ENCODE measurements around the gene HAUS6.
"Not testable (repeated sequence)": the region's sequence is repeated elsewhere in the genome, so short reads cannot be mapped to it uniquely, and the experiment has no call there.

HAUS6 gene

DNA sequence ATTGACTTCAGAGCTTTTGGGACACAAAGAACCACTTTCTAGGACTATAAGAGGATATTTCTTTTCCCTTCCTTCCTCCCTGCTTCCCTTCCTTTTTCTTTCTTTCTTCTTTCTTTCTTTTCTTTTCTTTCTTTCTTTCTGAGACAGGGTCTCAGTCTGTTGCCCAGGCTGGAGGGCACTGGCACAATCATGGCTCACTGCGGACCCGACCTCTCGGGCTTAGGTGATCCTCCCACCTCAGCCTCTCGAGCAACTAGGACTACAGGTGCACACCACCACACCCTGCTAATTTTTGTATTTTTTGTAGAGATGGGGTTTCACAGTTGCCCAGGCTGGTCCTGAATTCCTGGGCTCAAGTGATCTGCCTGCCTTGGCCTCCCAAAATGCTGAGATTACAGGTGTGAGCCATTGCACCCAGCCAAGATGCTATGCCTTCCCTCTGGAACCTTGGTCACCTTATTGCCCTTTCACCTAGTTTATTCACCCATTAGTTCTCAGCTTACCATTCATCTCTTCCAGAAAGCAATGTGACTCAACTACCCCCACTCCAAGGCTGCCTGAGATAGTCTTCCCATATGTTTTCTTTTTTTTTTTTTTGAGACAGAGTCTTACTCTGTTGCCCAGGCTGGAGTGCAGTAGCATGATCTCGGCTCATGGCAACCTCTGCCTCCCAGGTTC is 14.5 kb upstream of the HAUS6 start:
- Histone ChIP-seq H3K9me3 (ENCODE audit: control insufficient read depth, low read length) (no peaks in the 10 kb centered on the region), H3K4me1 (ENCODE audit: control insufficient read depth, insufficient read depth, low read length) (no peaks in the 10 kb centered on the region), H3K36me3 (ENCODE audit: control insufficient read depth, insufficient read depth, low read length) (peaks cover 51% of the 10 kb centered on the region), H3K27ac (ENCODE audit: insufficient read depth, low read depth, low read length, poor library complexity, severe bottlenecking) (no peak overlapping the region), H3K4me3 (ENCODE audit: insufficient read depth, low read depth, low read length) (no peak overlapping the region), H3K27me3 (ENCODE audit: control insufficient read depth, insufficient read depth, low read length, poor library complexity, severe bottlenecking) (no peaks in the 10 kb centered on the region)
- 88 to 91% methylated on average over 5 of the region's 5 CpGs for WGBS, 2 experiments

DNA sequence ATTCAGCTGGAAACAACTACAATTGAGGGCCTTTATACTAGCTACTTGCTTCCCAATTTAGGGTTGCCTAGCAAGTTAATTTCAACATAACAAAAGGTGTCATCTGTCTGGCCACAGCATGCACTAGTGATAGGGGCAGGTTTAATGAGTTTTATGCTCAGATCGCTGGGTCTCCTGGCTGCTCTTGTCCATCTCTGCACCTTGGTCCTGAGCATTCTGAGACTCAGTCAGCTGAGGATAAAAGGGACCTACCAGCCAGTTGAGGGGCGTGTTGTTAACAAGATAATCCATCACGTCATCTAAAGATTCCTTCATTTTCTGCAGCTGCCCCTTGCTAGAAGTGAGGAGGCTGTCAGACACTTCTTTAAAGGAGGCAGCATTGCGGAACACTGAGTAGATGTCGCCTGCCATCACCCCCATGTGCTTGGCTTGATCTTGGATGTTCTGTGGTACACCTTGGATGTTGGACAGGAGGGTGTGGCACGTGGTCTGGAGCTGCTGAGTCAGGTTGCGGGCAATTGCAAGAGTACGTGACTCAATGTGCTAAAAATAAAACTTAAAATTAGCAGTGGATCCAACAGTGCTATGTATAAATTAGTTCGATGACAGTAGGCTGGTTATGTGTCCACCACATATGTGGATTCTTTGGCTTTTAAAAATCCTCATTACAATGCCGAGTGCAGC is 13.5 kb upstream of the HAUS6 start:
- peaks cover 51% of the 10 kb centered on the region for H3K36me3 ChIP-seq (ENCODE audit: control insufficient read depth, insufficient read depth, low read length)
- H3K27me3 ChIP-seq (ENCODE audit: control insufficient read depth, insufficient read depth, low read length, poor library complexity, severe bottlenecking), result no peaks in the 10 kb centered on the region
- H3K27ac ChIP-seq (ENCODE audit: insufficient read depth, low read depth, low read length, poor library complexity, severe bottlenecking), result no peak overlapping the region
- H3K9me3 ChIP-seq (ENCODE audit: control insufficient read depth, low read length), result no peaks in the 10 kb centered on the region
- H3K4me3 ChIP-seq (ENCODE audit: insufficient read depth, low read depth, low read length), result no peak overlapping the region
- 94% methylated on average over 9 of the region's 10 CpGs for WGBS, 2 experiments
- H3K4me1 ChIP-seq (ENCODE audit: control insufficient read depth, insufficient read depth, low read length), result no peaks in the 10 kb centered on the region

DNA sequence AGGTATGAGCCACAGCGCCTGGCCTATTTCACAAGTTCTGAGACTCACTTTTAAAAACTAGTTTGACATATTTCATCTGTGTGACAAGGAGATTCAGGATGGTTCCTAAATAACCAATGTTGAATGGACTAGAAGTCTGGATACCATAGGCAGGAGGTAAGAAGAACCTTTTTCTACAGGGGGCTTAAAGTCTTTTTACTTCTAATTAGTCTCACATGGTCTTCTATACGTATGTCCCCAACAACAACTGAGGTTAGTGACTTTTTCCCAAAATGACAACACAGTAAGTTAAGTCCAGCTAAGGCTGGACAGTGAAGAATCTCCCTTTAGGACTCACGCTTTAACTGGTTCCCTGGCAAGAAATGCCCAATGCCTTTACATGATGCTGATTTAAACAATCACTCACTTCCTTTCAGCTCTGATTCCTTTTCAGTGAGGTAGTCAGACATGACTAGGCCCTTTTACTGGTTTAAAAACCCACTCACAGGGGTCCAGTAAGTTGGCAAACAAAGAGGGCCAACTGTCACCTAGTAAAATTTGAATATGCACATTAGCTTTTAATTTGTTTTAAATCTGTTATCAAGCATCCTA is 12.1 kb upstream of the HAUS6 start:
- 88 to 96% methylated on average over 3 of the region's 3 CpGs for WGBS, 2 experiments
- peaks cover 36% of the 10 kb centered on the region for H3K36me3 ChIP-seq (ENCODE audit: control insufficient read depth, insufficient read depth, low read length)

DNA sequence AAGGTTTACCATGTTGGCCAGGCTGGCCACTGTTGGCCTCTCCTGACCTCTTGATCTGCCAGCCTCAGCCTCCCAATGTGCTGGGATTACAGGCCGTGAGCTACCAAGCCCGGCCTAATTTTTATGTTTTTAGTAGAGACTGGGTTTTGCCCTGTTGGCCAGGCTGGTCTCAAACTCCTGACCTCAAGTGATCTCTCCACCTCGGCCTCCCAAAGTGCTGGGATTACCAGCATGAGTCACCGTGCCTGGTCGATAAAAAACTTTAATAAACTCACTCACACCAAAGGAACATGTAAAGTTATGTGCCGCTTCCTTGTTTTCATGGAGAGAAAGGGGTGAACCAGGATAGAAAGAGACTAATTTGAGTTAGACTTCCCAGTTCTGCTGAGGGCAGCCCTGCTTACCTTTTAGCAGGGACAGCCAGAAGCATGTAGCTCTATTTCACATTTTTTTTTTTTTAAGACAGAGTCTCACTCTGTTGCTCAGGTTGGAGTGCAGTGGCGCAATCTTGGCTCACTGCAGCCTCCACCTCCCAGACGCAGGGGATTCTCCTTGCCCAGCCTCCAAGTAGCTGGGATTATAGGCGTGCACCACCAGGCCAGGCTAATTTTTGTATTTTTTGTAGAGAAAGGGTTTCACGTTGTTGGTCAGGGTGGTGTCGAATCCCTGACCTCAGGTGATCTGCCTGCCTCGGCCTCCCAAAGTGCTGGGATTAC is 11.4 kb upstream of the HAUS6 start:
- WGBS, 2 experiments, result 85% methylated on average over 11 to 12 of the region's 12 CpGs
- Histone ChIP-seq H3K36me3 (ENCODE audit: control insufficient read depth, insufficient read depth, low read length) (peaks cover 34% of the 10 kb centered on the region), H3K27me3 (ENCODE audit: control insufficient read depth, insufficient read depth, low read length, poor library complexity, severe bottlenecking) (no peaks in the 10 kb centered on the region), H3K27ac (ENCODE audit: insufficient read depth, low read depth, low read length, poor library complexity, severe bottlenecking) (no peak overlapping the region), H3K9me3 (ENCODE audit: control insufficient read depth, low read length) (no peaks in the 10 kb centered on the region), H3K4me3 (ENCODE audit: insufficient read depth, low read depth, low read length) (no peak overlapping the region), H3K4me1 (ENCODE audit: control insufficient read depth, insufficient read depth, low read length) (no peaks in the 10 kb centered on the region)

More for the DNA sequence above, 12.1 kb upstream of the HAUS6 start:
- Histone ChIP-seq H3K27ac (ENCODE audit: insufficient read depth, low read depth, low read length, poor library complexity, severe bottlenecking) (no peak overlapping the region), H3K4me1 (ENCODE audit: control insufficient read depth, insufficient read depth, low read length) (no peaks in the 10 kb centered on the region), H3K27me3 (ENCODE audit: control insufficient read depth, insufficient read depth, low read length, poor library complexity, severe bottlenecking) (no peaks in the 10 kb centered on the region), H3K4me3 (ENCODE audit: insufficient read depth, low read depth, low read length) (no peak overlapping the region), H3K9me3 (ENCODE audit: control insufficient read depth, low read length) (no peaks in the 10 kb centered on the region)

DNA sequence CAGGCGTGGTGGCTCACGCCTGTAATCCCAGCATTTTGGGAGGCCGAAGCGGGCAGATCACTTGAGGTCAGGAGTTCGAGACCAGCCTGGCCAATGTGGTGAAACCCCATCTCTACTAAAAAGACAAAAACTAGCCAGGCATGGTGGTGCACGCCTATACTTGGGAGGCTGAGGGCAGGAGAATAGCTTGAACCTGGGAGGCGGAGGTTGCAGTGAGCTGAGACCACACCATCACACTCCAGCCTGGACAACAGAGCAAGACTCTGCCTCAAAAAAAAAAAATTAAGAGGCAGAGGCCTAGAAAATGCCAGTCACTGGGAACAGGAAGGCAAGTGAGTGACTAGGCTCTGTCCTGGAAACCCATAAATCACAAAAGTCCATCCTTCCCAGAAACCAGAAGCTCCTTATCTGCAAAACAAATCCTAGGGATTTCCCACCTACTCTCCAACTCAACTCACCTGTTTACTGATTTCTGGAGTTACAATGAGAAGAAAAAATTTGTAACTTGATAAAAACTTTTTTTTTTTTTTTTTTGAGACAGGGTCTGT is 10.4 kb upstream of the HAUS6 start:
- H3K27ac ChIP-seq (ENCODE audit: insufficient read depth, low read depth, low read length, poor library complexity, severe bottlenecking); H3K4me3 ChIP-seq (ENCODE audit: insufficient read depth, low read depth, low read length); H3K4me1 ChIP-seq (ENCODE audit: control insufficient read depth, insufficient read depth, low read length); H3K27me3 ChIP-seq (ENCODE audit: control insufficient read depth, insufficient read depth, low read length, poor library complexity, severe bottlenecking); H3K9me3 ChIP-seq (ENCODE audit: control insufficient read depth, low read length): not testable (repeated sequence)
- H3K36me3 ChIP-seq (ENCODE audit: control insufficient read depth, insufficient read depth, low read length), result peaks cover 28% of the 10 kb centered on the region
- WGBS, 2 experiments, result 90 to 96% methylated on average over 7 of the region's 7 CpGs

DNA sequence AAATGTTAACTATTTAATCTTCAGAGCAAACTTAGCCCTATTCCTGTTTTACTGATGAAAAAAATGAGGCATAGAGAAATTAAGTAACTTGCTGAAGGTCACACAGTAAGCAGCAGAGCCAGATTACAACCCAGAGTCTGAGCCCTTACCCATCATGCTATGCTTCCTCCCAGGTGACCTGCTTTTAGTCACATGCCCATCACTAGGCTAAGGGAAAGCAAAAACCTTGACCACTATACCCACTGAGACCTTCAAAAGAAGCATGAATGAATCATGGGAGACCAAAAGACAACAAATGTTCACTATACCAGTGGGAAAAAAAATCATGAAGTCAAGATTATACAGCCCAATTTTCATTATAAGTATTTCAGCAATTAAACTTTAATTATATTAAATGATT is 5.3 kb upstream of the HAUS6 start:
- no peaks in the 10 kb centered on the region for H3K4me1 ChIP-seq (ENCODE audit: control insufficient read depth, insufficient read depth, low read length)
- no peak overlapping the region for H3K4me3 ChIP-seq (ENCODE audit: insufficient read depth, low read depth, low read length)
- H3K27me3 ChIP-seq (ENCODE audit: control insufficient read depth, insufficient read depth, low read length, poor library complexity, severe bottlenecking), result no peaks in the 10 kb centered on the region
- no peaks in the 10 kb centered on the region for H3K9me3 ChIP-seq (ENCODE audit: control insufficient read depth, low read length)
- no peaks in the 10 kb centered on the region for H3K36me3 ChIP-seq (ENCODE audit: control insufficient read depth, insufficient read depth, low read length)
- no peak overlapping the region for H3K27ac ChIP-seq (ENCODE audit: insufficient read depth, low read depth, low read length, poor library complexity, severe bottlenecking)

DNA sequence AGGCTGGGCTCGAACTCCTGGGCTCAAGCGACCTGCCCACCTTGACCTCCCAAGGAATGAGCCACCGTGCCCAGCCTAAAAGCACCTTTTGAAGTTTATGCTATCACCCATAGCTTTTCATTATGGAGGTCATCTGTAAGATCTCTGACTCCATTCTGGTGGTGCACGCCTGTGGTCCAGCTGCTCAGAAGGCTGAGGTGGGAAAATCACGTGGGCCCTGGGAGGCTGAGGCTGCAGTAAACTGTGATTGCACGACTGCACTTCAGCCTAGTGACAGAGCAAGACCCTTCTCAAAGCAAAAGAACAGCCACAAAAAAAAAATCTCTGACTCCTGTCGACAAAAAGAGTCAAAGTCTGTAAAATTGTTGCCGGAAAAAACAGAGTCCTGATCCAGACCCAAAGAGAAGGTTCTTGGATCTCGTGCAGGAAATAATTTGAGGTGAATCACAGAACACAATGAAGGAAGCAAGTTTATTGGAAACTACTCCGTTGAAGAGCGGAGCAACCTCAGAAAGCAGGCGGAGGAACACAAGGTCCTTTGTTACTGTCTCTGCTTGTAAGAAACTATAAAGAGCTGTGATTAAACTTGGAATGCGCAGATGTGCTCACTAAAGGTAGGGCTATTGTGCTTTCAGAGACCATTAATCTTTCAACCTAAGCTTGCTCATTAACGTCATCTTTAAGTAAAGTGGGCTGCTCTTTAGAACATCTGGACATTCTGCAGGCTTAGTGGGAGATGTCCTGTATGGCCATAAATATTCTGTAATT is 2.0 kb upstream of the HAUS6 start:
- Histone ChIP-seq H3K4me1 (ENCODE audit: control insufficient read depth, insufficient read depth, low read length) (peaks cover 4% of the 10 kb centered on the region), H3K36me3 (ENCODE audit: control insufficient read depth, insufficient read depth, low read length) (no peaks in the 10 kb centered on the region), H3K27me3 (ENCODE audit: control insufficient read depth, insufficient read depth, low read length, poor library complexity, severe bottlenecking) (no peaks in the 10 kb centered on the region), H3K4me3 (ENCODE audit: insufficient read depth, low read depth, low read length) (no peak overlapping the region), H3K27ac (ENCODE audit: insufficient read depth, low read depth, low read length, poor library complexity, severe bottlenecking) (no peak overlapping the region), H3K9me3 (ENCODE audit: control insufficient read depth, low read length) (no peaks in the 10 kb centered on the region)
- 88% methylated on average over 14 of the region's 14 CpGs for WGBS, 2 experiments

DNA sequence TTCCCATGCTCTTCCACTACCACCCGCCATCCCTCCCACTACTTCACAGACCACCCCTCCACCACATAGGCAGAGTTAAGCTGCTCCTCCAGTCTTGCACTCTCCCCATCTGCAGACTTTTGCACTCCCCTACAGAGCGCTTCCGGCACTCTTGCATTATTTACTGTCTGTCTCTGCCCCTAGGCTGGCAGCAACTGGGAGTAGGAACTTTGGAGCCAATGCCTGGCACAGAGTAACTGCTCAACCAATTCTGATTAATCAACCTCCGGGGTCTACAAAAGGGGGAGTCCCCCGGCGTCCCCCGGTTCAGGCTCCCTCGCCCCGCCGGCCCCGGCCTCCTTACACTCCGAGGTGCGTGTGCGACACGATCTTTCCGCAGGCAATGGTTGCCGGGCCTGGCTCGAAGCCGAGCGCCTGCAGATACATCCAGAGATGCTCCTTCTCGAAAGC is 498 bp downstream of the HAUS6 start:
- 0 to 1% methylated on average over 21 of the region's 21 CpGs for WGBS, 2 experiments
- H3K9me3 ChIP-seq (ENCODE audit: control insufficient read depth, low read length), result no peaks in the 10 kb centered on the region
- peaks cover 4% of the 10 kb centered on the region for H3K4me1 ChIP-seq (ENCODE audit: control insufficient read depth, insufficient read depth, low read length)
- H3K36me3 ChIP-seq (ENCODE audit: control insufficient read depth, insufficient read depth, low read length), result no peaks in the 10 kb centered on the region
- H3K27ac ChIP-seq (ENCODE audit: insufficient read depth, low read depth, low read length, poor library complexity, severe bottlenecking), result peak overlapping the region; percentile 50
- H3K4me3 ChIP-seq (ENCODE audit: insufficient read depth, low read depth, low read length), result peak overlapping the region; percentile 91
- no peaks in the 10 kb centered on the region for H3K27me3 ChIP-seq (ENCODE audit: control insufficient read depth, insufficient read depth, low read length, poor library complexity, severe bottlenecking)

DNA sequence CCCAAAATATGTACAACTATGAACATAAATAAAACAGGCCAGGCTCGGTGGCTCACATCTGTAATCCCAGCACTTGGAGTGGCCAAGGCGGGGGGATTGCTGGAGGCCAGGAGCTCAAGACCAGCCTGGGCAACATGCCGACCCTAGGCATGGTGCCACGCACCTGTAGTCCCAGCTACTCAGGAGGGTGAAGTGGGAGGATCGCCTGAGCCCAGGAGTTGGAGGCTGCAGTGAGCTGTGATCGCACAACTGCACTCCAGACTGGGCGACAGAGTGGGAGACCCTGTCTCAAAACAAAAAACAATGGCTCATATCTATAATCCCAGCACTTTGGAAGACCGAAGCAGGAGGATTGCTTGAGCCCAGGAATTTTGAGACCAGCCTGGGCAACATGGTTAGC is 1.5 kb downstream of the HAUS6 start:
- Histone ChIP-seq H3K9me3 (ENCODE audit: control insufficient read depth, low read length) (no peaks in the 10 kb centered on the region), H3K36me3 (ENCODE audit: control insufficient read depth, insufficient read depth, low read length) (no peaks in the 10 kb centered on the region), H3K4me1 (ENCODE audit: control insufficient read depth, insufficient read depth, low read length) (peaks cover 4% of the 10 kb centered on the region), H3K27me3 (ENCODE audit: control insufficient read depth, insufficient read depth, low read length, poor library complexity, severe bottlenecking) (no peaks in the 10 kb centered on the region), H3K27ac (ENCODE audit: insufficient read depth, low read depth, low read length, poor library complexity, severe bottlenecking) (no peak overlapping the region), H3K4me3 (ENCODE audit: insufficient read depth, low read depth, low read length) (peak overlapping the region; percentile 91)
- 88 to 91% methylated on average over 8 of the region's 8 CpGs for WGBS, 2 experiments
